Left renal pelvis (tissue), 4 donors: ENCODE data around the gene CALML5. TPM values are rescaled to one million over a fixed set of nuclear protein-coding genes. Genes with fewer than 3 reads are reported as not detected.

Experiments
- polyA plus RNA-seq, 4 donors: library from polyadenylated mRNA; unstranded; fragments of 120-200 nt; gene quantifications; one replicate each; pipeline ENCODE4 v1.2.1, GENCODE V29; 2013; ENCODE audit not compliant: insufficient read length in 4 of 4

The CALML5 gene
- polyA plus RNA-seq, 4 donors, result not detected

Other genes with a start within 250 kb of the CALML5 start
- 1 to 10 TPM in 3 of 4 donors, under 1 TPM in 1; 0.40 to 2.8 (median 1.8) TPM for gene UCN3, start 134.6 kb downstream of the CALML5 start, polyA plus RNA-seq
- under 1 TPM in 2 of 4 donors, not detected in 2; 0.23 to 0.24 TPM for gene TUBAL3, start 94.7 kb downstream of the CALML5 start, polyA plus RNA-seq
- 100 to 1,000 TPM in 3 of 4 donors, 10 to 100 TPM in 1; 39.6 to 148 (median 133) TPM for gene NET1, start 87.0 kb downstream of the CALML5 start, polyA plus RNA-seq
- gene CALML3, start 25.4 kb upstream of the CALML5 start, polyA plus RNA-seq, result under 1 TPM in 1 of 4 donors, not detected in 3; 0.11 TPM
- gene ASB13, start 167.0 kb upstream of the CALML5 start, polyA plus RNA-seq, result 10 to 100 TPM; 11.8 to 25.6 (median 20.7) TPM
- gene TASOR2, start 185.3 kb upstream of the CALML5 start, polyA plus RNA-seq, result 10 to 100 TPM; 35.4 to 41.2 (median 39.4) TPM